ENCODE data around the gene PXDN. TPM values are rescaled to one million over a fixed set of nuclear protein-coding genes. Genes with fewer than 3 reads are reported as not detected.

PXDN gene
- total RNA-seq, 2 experiments from 2014 or later: 0.05 TPM; not detected in 1

DNA sequence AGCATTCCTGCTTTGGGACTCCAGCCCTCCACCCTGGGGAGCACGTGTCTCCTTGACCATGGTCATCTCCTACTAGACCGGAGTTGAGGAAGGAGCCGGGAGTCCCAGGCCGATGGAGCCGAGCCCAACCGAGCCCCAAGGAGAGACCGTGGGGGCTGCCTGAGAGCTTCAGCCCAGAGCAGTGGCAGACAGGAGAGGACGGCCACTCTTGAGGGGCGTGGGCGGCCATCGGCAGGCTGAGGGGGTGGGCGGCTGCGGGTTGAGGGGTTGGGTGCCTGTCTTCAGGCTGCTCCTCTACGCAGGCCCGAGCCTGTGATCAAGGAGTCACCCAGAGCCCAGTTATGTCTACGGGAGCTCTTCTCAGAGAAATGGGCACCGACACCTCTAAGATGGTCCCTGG, 158.7 kb downstream of the PXDN start:
- peaks cover 21% of the 10 kb centered on the region for H3K27me3 Mint-ChIP-seq (ENCODE audit: low read depth)
- no peaks in the 10 kb centered on the region for H3K36me3 Mint-ChIP-seq (ENCODE audit: low read depth)
- intact Hi-C loops (cut with micrococcal nuclease): no loop called here
- H3K27ac Mint-ChIP-seq: no peak overlapping the region
- CTCF ChIA-PET: no interaction called here
- H3K4me3 Mint-ChIP-seq: no peak overlapping the region
- H3K4me1 Mint-ChIP-seq (ENCODE audit: low read depth): no peaks in the 10 kb centered on the region
- H3K9me3 Mint-ChIP-seq: no peaks in the 10 kb centered on the region
- no peak for DNase-seq

GRCh38 chr2:1584691-1585485, 159.4 kb downstream of the PXDN start:
- CTCF ChIA-PET: no interaction called here

DNA sequence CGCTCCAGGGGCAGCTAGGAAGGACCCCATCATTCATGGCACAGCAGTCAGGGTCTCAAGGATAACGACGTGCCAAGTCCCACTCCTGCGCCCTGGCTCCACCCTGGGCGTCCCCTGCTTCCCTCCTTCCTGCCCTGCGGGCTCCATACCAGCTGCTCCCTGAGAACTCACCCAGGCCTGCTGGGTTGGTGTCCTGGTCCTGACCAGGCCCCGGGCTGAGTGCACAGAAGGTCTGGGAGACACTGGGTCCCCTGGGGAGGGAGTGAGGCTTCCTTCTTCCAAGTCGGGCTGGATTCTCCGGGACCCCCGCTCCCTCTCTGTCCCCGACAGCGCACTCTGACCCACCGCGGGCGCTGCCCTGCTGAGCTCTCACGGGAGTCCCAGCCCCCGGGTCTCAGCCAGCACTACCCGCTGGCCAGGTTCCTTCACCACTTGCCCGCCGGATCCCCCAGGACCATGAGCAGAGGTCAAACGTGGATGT, 160.2 kb downstream of the PXDN start:
- DNase-seq: no peak
- intact Hi-C loops (cut with micrococcal nuclease): no loop called here
- H3K4me1 Mint-ChIP-seq (ENCODE audit: low read depth): no peaks in the 10 kb centered on the region
- H3K27me3 Mint-ChIP-seq (ENCODE audit: low read depth): peaks cover 9% of the 10 kb centered on the region
- H3K4me3 Mint-ChIP-seq: no peak overlapping the region
- no peaks in the 10 kb centered on the region for H3K36me3 Mint-ChIP-seq (ENCODE audit: low read depth)
- H3K27ac Mint-ChIP-seq: no peak overlapping the region
- H3K9me3 Mint-ChIP-seq: no peaks in the 10 kb centered on the region
- CTCF ChIA-PET: no interaction called here

More at GRCh38 chr2:1584691-1585485, 159.4 kb downstream of the PXDN start:
- Mint-ChIP-seq H3K27ac (no peak overlapping the region), H3K4me3 (no peak overlapping the region), H3K9me3 (no peaks in the 10 kb centered on the region), H3K27me3 (ENCODE audit: low read depth) (peaks cover 15% of the 10 kb centered on the region), H3K4me1 (ENCODE audit: low read depth) (no peaks in the 10 kb centered on the region), H3K36me3 (ENCODE audit: low read depth) (no peaks in the 10 kb centered on the region)
- intact Hi-C loops (cut with micrococcal nuclease): no loop called here
- no peak for DNase-seq

- intact Hi-C loops (cut with micrococcal nuclease): no loop called here
- H3K4me1 Mint-ChIP-seq (ENCODE audit: low read depth): no peaks in the 10 kb centered on the region
- CTCF ChIA-PET: no interaction called here
- H3K27me3 Mint-ChIP-seq (ENCODE audit: low read depth): peaks cover 5% of the 10 kb centered on the region
- DNase-seq: no peak
- H3K4me3 Mint-ChIP-seq: no peak overlapping the region
- no peaks in the 10 kb centered on the region for H3K36me3 Mint-ChIP-seq (ENCODE audit: low read depth)
- H3K27ac Mint-ChIP-seq: no peak overlapping the region
- no peaks in the 10 kb centered on the region for H3K9me3 Mint-ChIP-seq
These were observed 161.4 kb downstream of the PXDN start for GRCh38 chr2:1582891-1583341.

- Mint-ChIP-seq H3K27me3 (ENCODE audit: low read depth) (peaks cover 4% of the 10 kb centered on the region), H3K9me3 (no peaks in the 10 kb centered on the region), H3K27ac (no peak overlapping the region), H3K36me3 (ENCODE audit: low read depth) (no peaks in the 10 kb centered on the region), H3K4me1 (ENCODE audit: low read depth) (no peaks in the 10 kb centered on the region), H3K4me3 (no peak overlapping the region)
- intact Hi-C loops (cut with micrococcal nuclease): no loop called here
- DNase-seq: no peak
- CTCF ChIA-PET: no interaction called here
These were observed 162.2 kb downstream of the PXDN start for GRCh38 chr2:1581965-1582625.

All from activated naive CD4-positive, alpha-beta T cell treated with anti-CD3 and anti-CD28 coated beads for 36 hours (primary cell).